Lung (tissue), 12 donors: ENCODE results near the gene FGF19. TPM values are rescaled to one million over a fixed set of nuclear protein-coding genes. Genes with fewer than 3 reads are reported as not detected.

Experiments
- ATAC-seq: fragments of 200-7000 bp; cut with Tn5 transposase; one replicate; pipeline ENCODE4 v1.9.1; 2020; ENCODE audit warnings: moderate number of reproducible peaks; ENCODE audit not compliant: insufficient read depth, low FRiP score
- DNase-seq, 3 donors: peaks; one replicate each; pipeline ENCODE4 v3.0.0-alpha.2; 2013 to 2017
- H3K27ac ChIP-seq, 2 donors: one replicate each; pipeline ENCODE4 v1.5.1; 2013; ENCODE audit warnings: mild to moderate bottlenecking in 2 of 2, moderate library complexity in 2 of 2, control low read depth in 1 of 2, inconsistent platforms in 1 of 2, low read depth in 1 of 2, low read length in 1 of 2
- H3K27me3 ChIP-seq, 3 donors: one replicate each; pipeline ENCODE4 v1.5.1; 2013; ENCODE audit warnings: low read length in 2 of 3; ENCODE audit not compliant: control insufficient read depth in 3 of 3, insufficient read depth in 3 of 3
- H3K36me3 ChIP-seq, 4 donors: one replicate each; pipeline ENCODE4 v1.5.1; 2013; ENCODE audit warnings: low read length in 4 of 4, mild to moderate bottlenecking in 1 of 4, moderate library complexity in 1 of 4; ENCODE audit not compliant: control insufficient read depth in 4 of 4, insufficient read depth in 4 of 4
- H3K4me1 ChIP-seq, 5 donors: one replicate each; pipeline ENCODE4 v1.5.1; 2013; ENCODE audit warnings: low read length in 5 of 5, mild to moderate bottlenecking in 2 of 5, moderate library complexity in 1 of 5; ENCODE audit not compliant: control insufficient read depth in 5 of 5, insufficient read depth in 5 of 5
- H3K4me3 ChIP-seq: one replicate; pipeline ENCODE4 v1.5.1; 2013; ENCODE audit warnings: mild to moderate bottlenecking, control low read depth, moderate library complexity
- H3K9ac ChIP-seq, 2 donors: one replicate each; pipeline ENCODE4 v1.5.1; 2013; ENCODE audit warnings: low read length in 2 of 2, control low read depth in 1 of 2; ENCODE audit not compliant: insufficient read depth in 1 of 2
- H3K9me3 ChIP-seq, 4 donors: one replicate each; pipeline ENCODE4 v1.5.1; 2013; ENCODE audit warnings: low read length in 3 of 4, mild to moderate bottlenecking in 1 of 4, moderate library complexity in 1 of 4; ENCODE audit not compliant: control insufficient read depth in 4 of 4, insufficient read depth in 3 of 4
- WGBS, 2 donors: extraction: QIAGEN DNeasy Blood & Tissue Kit; methylation state at CpG; one replicate each; pipeline ENCODE4 v1.1.7; 2013; 5-methylcytosine and 5-hydroxymethylcytosine counted together
- polyA plus RNA-seq, 2 donors: library from polyadenylated mRNA; stranded (reverse); fragments of 200-250 nt; gene quantifications; one replicate each; pipeline ENCODE4 v1.2.1, GENCODE V29; 2013
- total RNA-seq, 2 donors: library from RNA; depleted of rRNA in 1 of 2; stranded (reverse); fragments of >200 nt in 1 of 2; gene quantifications; one replicate each; pipeline ENCODE4 v1.2.1, GENCODE V29; 2014 to 2021
- TF ChIP-seq, protein P1 (sequence below): IDR thresholded peaks from 2 replicates; pipeline ENCODE4 v1.5.1; 2012; ENCODE audit warnings: mild to moderate bottlenecking; ENCODE audit errors: control extremely low read depth, extremely low read depth
- donor health status: control.
- donor health status: control.
- donor health status: Bipolar disorder and iron deficiency.
- donor health status: healthy.
- donor health status: DM: yes; HTN: yes; CAD: no.

The FGF19 gene
- total and polyA plus RNA-seq, 4 donors: 0.09 TPM; not detected in 3

DNA sequence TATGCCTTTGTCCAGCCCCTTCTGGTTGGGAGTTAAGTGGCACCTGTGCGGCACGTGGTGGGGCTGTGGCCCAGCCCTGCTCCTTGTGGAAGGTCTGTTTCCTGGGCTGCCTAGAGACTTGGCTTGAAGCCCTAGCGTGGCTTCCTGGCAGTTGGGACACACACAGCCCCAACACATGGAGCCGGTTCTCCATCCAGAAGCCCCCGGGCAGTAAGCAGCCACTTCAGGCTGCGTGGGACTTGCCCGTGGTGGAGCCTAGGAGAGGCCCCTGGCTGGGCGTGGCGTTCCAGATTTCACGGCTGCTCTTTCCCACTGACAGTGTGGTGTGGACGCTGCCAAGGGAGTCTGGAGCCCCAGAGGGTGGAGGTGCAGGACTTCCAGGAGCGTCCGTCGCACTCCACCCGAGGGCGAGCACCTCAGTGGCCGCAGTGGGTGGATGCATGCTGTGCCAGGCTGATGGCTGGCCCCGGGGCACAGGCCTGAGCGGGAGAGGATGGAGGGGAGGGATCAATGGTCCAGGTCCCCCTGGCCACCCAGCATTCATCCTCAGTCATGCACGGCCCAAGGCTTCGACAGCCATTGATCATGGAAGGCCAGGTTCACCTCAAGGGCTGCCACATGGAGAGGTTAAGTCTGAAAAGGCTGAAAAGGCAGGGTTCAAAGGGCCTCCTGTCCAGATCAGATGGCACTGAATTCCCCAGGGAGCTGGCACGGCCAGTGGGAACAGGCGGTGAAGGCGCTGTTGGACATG, 53.6 kb downstream of the FGF19 start:
- DNase-seq (peak in 1 of 3 donors; percentile 40), ATAC-seq (no peak)

DNA sequence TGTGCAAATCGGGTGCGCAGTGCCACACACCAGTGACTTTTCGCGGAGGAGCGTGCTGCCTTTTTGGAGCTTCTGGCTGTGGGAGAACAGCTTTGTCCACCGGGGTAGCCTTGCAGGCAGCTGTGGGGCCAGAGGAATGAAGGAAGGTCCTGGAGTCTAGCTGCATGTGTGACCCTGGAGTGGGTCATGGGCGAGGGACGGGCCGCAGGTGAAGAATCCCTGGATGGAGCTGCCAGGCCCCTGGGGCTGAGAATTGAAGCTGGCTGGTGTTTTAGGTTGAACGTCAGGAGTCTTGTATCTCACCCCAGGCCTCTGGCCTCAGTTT, 54.3 kb downstream of the FGF19 start:
- no peaks in the 10 kb centered on the region for H3K9me3 ChIP-seq
- DNase-seq (no peak), ATAC-seq (no peak)
- H3K4me1 ChIP-seq: peaks cover 0 to 17% (median 5%) of the 10 kb centered on the region in 5 donors
- WGBS, 2 donors: 94 to 97% methylated on average over 10 of the region's 10 CpGs
- no peaks in the 10 kb centered on the region for H3K27me3 ChIP-seq
- no peak overlapping the region for H3K9ac ChIP-seq
- no peak overlapping the region for H3K27ac ChIP-seq
- TF ChIP-seq, protein P1, sequence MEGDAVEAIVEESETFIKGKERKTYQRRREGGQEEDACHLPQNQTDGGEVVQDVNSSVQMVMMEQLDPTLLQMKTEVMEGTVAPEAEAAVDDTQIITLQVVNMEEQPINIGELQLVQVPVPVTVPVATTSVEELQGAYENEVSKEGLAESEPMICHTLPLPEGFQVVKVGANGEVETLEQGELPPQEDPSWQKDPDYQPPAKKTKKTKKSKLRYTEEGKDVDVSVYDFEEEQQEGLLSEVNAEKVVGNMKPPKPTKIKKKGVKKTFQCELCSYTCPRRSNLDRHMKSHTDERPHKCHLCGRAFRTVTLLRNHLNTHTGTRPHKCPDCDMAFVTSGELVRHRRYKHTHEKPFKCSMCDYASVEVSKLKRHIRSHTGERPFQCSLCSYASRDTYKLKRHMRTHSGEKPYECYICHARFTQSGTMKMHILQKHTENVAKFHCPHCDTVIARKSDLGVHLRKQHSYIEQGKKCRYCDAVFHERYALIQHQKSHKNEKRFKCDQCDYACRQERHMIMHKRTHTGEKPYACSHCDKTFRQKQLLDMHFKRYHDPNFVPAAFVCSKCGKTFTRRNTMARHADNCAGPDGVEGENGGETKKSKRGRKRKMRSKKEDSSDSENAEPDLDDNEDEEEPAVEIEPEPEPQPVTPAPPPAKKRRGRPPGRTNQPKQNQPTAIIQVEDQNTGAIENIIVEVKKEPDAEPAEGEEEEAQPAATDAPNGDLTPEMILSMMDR: no peak
- H3K4me3 ChIP-seq: no peak overlapping the region
- H3K36me3 ChIP-seq: peaks cover 4 to 54% (median 41%) of the 10 kb centered on the region in 4 donors

More for the DNA sequence above, 53.6 kb downstream of the FGF19 start:
- Histone ChIP-seq H3K36me3 (peaks cover 4 to 47% (median 39%) of the 10 kb centered on the region in 4 donors), H3K9me3 (no peaks in the 10 kb centered on the region), H3K4me3 (no peak overlapping the region), H3K9ac (no peak overlapping the region), H3K27me3 (no peaks in the 10 kb centered on the region), H3K27ac (no peak overlapping the region), H3K4me1 (peaks cover 0 to 9% (median 2%) of the 10 kb centered on the region in 5 donors)
- TF ChIP-seq, protein P1: no peak
- 71 to 77% methylated on average over 24 of the region's 24 CpGs for WGBS, 2 donors

DNA sequence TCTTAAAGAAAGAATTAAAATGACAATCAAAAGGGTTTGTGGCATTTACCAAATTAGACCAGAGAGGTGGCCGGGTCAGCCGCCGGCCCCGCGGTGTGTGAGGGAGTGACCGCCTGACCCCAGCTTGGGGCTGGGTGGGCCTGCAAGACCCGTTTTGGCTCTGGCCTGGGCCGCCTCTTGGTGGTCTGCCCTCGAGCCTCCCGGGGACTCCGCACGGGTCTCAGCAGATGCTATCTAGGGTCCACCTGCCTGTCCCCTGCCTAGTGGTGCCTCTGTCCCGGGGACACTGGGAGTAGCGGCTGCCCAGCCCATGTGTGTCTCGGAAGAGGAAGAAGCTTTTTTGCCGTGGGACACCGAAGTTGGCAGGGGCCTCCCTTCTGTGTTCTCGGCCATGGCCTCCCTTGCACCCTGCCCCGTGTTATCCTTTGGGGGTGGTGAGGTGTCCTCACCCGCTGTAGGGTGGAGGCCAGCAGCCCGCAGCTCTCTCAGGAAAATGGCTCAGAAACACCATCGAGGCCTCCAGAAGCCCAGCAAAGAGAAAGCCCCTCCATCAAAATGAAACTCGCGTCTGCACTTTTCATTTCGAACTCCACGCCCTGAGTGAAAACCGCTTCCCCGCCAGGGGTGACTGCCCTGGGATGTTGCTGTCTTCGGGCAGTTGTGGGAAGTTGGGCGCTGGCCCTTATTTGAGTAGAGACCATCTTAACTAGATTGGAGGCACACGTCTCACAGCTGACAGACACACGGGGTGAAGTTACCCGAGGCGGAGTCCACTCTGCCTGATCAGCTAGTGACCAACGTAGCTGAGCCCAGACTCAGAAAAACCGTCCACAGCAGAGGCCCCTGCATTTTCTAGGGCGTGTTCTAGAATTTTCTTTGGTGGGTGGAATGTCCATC, 54.9 kb downstream of the FGF19 start:
- Histone ChIP-seq H3K9ac (no peak overlapping the region), H3K9me3 (no peaks in the 10 kb centered on the region), H3K4me1 (peaks cover 0 to 23% (median 9%) of the 10 kb centered on the region in 5 donors), H3K27me3 (no peaks in the 10 kb centered on the region), H3K27ac (no peak overlapping the region), H3K4me3 (no peak overlapping the region), H3K36me3 (peaks cover 4 to 60% (median 41%) of the 10 kb centered on the region in 4 donors)
- ATAC-seq (no peak), DNase-seq (no peak)
- TF ChIP-seq, protein P1: no peak
- 90% methylated on average over 37 of the region's 37 CpGs for WGBS, 2 donors

Other genes with a start within 250 kb of the FGF19 start
- not detected for gene LINC01488, start 222.4 kb downstream of the FGF19 start, total RNA-seq
- gene LINC01488, start 222.4 kb downstream of the FGF19 start, polyA plus RNA-seq: not detected
- 100 to 1,000 TPM; 101 to 190 TPM for gene CCND1, start 62.9 kb downstream of the FGF19 start, total RNA-seq
- 10 to 100 TPM; 32.1 to 67.5 TPM for gene CCND1, start 62.9 kb downstream of the FGF19 start, polyA plus RNA-seq
- gene LTO1, start 28.7 kb downstream of the FGF19 start, total RNA-seq: 10 to 100 TPM; 12.4 to 25.9 TPM
- gene LTO1, start 28.7 kb downstream of the FGF19 start, polyA plus RNA-seq: 10 to 100 TPM; 12.8 to 27.5 TPM
- not detected for gene FGF4, start 71.3 kb upstream of the FGF19 start, total RNA-seq
- gene FGF4, start 71.3 kb upstream of the FGF19 start, polyA plus RNA-seq: not detected
- not detected for gene FGF3, start 115.4 kb upstream of the FGF19 start, total RNA-seq
- not detected for gene FGF3, start 115.4 kb upstream of the FGF19 start, polyA plus RNA-seq